Activated B cell treated with CpG ODN at 0.5 μM for 24 hours (primary cell): Measurements from ENCODE around the gene TMEM108. TPM values are rescaled to one million over a fixed set of nuclear protein-coding genes. Genes with fewer than 3 reads are reported as not detected.
A peak's percentile ranks its signal among the peaks of the same experiment; 100 is the strongest.

ENCODE experiments used
- ATAC-seq: fragments of 200-7000 bp; cut with Tn5 transposase; one replicate; pipeline ENCODE4 v1.10.0; 2021; ENCODE audit warnings: low read depth, mild to moderate bottlenecking, moderate library complexity
- CTCF ChIA-PET: fragments of 350-600 bp; sonication (Branson Sonifier 250); formaldehyde crosslinking; loops from one replicate; lab custom pipeline; 2021; ENCODE audit warnings: antibody characterized with exemption; lab: Charles Lee
- POLR2A ChIA-PET: fragments of 350-600 bp; sonication (Branson Sonifier 250); formaldehyde crosslinking; loops from one replicate; lab custom pipeline; 2021; ENCODE audit warnings: antibody characterized with exemption; lab: Charles Lee
- DNase-seq: peaks from one replicate; pipeline ENCODE4 v3.0.0; 2022
- H3K27ac Mint-ChIP-seq: one replicate; pipeline ENCODE4 v1.8.0; 2020; ENCODE audit warnings: mixed read lengths
- H3K27me3 Mint-ChIP-seq: one replicate; pipeline ENCODE4 v1.8.0; 2021; ENCODE audit warnings: mixed read lengths
- H3K36me3 Mint-ChIP-seq: one replicate; pipeline ENCODE4 v1.8.0; 2021; ENCODE audit warnings: low read depth, mixed read lengths
- H3K4me1 Mint-ChIP-seq: one replicate; pipeline ENCODE4 v1.8.0; 2021; ENCODE audit warnings: mixed read lengths
- H3K4me3 Mint-ChIP-seq: one replicate; pipeline ENCODE4 v1.8.0; 2020; ENCODE audit warnings: mild to moderate bottlenecking, mixed read lengths
- H3K9me3 Mint-ChIP-seq: one replicate; pipeline ENCODE4 v1.8.0; 2020; ENCODE audit warnings: mixed read lengths
- intact Hi-C: fragments of 100-400 bp; cut with micrococcal nuclease; formaldehyde crosslinking; loops from one replicate; pipeline ENCODE4 v1.15.1; 2024
- total RNA-seq: library from RNA; stranded (reverse); gene quantifications from 2 replicates; pipeline ENCODE4 v1.2.3, GENCODE V29; 2022
- TF ChIP-seq, protein P1 (sequence below): fragments of 200-600 bp; IDR thresholded peaks from one replicate; pipeline ENCODE4 v1.8.0; 2022; ENCODE audit warnings: antibody characterized with exemption, mild to moderate bottlenecking

The TMEM108 gene
- total RNA-seq, 1 donor from 2014 or later, result not detected

DNA sequence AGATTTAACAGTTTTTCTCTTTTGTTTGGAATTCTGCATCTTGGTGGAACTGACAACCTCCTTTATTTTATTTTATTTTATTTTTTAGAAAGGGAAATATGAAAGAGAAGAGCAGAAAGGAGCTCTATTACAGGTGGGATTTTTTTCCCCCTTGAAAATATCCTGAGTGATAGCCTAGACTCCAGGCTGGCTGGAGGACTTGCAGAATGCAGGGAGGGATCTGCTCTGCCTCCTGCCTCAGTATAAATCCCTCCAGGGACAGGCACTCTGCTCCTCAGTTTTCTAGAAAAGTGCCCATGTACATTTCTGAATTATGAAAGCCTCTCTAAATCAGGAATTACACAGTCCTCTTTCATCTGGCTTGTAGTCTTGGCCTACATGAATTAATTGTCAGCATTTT lies 173.7 kb downstream of the TMEM108 start:
- Mint-ChIP-seq H3K9me3 (peaks cover under 1% of the 10 kb centered on the region), H3K27ac (no peak overlapping the region), H3K27me3 (no peaks in the 10 kb centered on the region), H3K4me3 (peak overlapping the region; percentile 24), H3K36me3 (no peaks in the 10 kb centered on the region), H3K4me1 (peaks cover 29% of the 10 kb centered on the region)
- no peak for ATAC-seq
- intact Hi-C loops, result no loop called here
- TF ChIP-seq, protein P1, sequence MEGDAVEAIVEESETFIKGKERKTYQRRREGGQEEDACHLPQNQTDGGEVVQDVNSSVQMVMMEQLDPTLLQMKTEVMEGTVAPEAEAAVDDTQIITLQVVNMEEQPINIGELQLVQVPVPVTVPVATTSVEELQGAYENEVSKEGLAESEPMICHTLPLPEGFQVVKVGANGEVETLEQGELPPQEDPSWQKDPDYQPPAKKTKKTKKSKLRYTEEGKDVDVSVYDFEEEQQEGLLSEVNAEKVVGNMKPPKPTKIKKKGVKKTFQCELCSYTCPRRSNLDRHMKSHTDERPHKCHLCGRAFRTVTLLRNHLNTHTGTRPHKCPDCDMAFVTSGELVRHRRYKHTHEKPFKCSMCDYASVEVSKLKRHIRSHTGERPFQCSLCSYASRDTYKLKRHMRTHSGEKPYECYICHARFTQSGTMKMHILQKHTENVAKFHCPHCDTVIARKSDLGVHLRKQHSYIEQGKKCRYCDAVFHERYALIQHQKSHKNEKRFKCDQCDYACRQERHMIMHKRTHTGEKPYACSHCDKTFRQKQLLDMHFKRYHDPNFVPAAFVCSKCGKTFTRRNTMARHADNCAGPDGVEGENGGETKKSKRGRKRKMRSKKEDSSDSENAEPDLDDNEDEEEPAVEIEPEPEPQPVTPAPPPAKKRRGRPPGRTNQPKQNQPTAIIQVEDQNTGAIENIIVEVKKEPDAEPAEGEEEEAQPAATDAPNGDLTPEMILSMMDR, result no peak
- ChIA-PET CTCF (no interaction called here), POLR2A (no interaction called here)
- DNase-seq, result no peak

DNA sequence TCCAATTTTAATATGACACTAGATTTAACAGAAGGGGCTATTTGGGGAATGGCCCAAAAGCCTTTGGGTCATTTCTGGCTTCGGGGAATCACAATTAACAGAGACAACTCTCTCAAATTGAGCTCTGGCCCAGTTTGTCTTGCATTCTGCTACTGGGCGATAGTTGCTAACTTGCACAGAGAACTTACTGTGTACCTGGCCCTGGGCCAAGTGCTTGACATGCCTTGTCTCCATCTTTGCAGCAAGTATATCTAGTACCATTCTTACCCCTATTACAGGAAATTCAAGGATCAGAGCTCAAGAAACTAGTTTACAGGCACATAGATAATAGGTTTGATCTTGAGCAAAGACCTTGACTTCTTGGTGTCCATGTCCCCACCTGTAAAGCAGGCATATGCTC lies 175.7 kb downstream of the TMEM108 start:
- POLR2A ChIA-PET, result no interaction called here

DNA sequence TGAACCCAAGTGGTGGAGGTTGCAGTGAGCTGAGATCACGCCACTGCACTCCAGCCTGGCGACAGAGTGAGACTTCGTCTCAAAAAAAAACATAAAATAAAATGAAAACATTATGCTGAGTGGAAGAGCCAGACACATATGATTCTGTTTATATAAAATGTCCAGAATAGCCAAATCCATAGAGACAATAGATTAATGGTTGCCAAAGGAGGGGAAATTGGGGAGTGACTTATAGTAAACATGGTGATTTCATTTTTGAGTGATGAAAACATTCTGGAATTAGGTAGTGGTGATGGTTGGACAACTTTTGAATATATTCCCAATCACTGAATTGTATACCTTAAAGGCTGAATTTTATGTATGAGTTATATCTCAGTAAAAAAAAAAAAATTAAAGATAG lies 189.6 kb downstream of the TMEM108 start:
- no peak overlapping the region for H3K27ac Mint-ChIP-seq

More for the DNA sequence above, 175.7 kb downstream of the TMEM108 start:
- Mint-ChIP-seq H3K9me3 (peaks cover 11% of the 10 kb centered on the region), H3K27ac (no peak overlapping the region), H3K36me3 (no peaks in the 10 kb centered on the region), H3K27me3 (no peaks in the 10 kb centered on the region), H3K4me3 (no peak overlapping the region), H3K4me1 (peaks cover 29% of the 10 kb centered on the region)
- TF ChIP-seq, protein P1, result no peak
- CTCF ChIA-PET, result no interaction called here
- intact Hi-C loops, result no loop called here
- DNase-seq (no peak), ATAC-seq (no peak)

DNA sequence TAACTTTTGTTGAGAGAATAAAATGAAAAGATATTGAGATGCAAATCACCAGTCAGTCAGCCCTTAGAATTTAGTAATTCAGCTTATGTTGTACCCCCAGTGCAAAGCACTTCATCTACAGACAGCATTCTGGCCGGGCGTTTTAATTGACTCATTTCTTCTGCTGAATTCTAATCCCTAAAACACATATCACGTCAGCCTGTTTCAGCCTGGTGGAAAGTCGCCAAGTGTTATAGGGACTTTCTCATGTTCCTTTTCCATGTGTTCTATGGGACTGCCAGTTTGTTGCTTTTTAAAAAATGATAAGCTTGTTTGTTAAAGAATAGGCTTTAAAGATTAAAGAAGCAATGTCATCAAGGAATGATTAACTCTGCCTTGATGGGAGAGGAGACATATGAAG lies 192.0 kb downstream of the TMEM108 start:
- Mint-ChIP-seq H3K4me1 (no peaks in the 10 kb centered on the region), H3K27ac (no peak overlapping the region), H3K9me3 (peaks cover 6% of the 10 kb centered on the region), H3K27me3 (peaks cover 5% of the 10 kb centered on the region), H3K36me3 (no peaks in the 10 kb centered on the region), H3K4me3 (no peak overlapping the region)
- DNase-seq, result no peak
- TF ChIP-seq, protein P1, result no peak
- POLR2A ChIA-PET, result no interaction called here
- CTCF ChIA-PET, result interaction anchor here (0.6 kb wide), 1 partner anchor 21 kb away, joined by 3 read pairs; no protein-coding TSS in a partner anchor
- intact Hi-C loops, result no loop called here
- ATAC-seq, result no peak

More for the DNA sequence above, 189.6 kb downstream of the TMEM108 start:
- TF ChIP-seq, protein P1, result no peak
- POLR2A ChIA-PET, result no interaction called here
- Mint-ChIP-seq H3K4me3 (no peak overlapping the region), H3K9me3 (peaks cover 14% of the 10 kb centered on the region), H3K27me3 (peaks cover 5% of the 10 kb centered on the region), H3K4me1 (no peaks in the 10 kb centered on the region), H3K36me3 (no peaks in the 10 kb centered on the region)
- ATAC-seq (no peak), DNase-seq (no peak)
- intact Hi-C loops, result no loop called here
- CTCF ChIA-PET, result no interaction called here

DNA sequence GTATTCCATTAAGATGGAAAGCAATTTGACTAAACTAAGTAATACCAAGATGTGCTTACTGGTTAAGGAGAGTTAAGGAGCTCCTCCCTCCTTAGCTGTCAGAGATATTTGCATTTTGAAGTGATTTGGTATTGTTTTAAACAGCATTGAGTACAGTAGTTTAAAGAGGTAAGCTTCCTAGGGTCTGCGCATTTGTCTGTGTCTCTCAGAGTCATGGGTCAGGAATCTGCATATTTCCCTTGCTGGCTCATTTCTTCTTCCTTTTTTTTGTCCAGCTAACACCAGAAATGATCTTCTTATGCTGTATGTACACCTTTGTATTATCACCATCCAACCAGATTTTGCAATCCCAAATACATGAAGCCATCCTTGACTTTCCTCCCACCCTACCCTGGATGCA lies 198.7 kb downstream of the TMEM108 start:
- no peak overlapping the region for H3K4me3 Mint-ChIP-seq
- TF ChIP-seq, protein P1, result no peak
- H3K9me3 Mint-ChIP-seq, result no peaks in the 10 kb centered on the region
- no peak for ATAC-seq
- no peaks in the 10 kb centered on the region for H3K36me3 Mint-ChIP-seq
- no peaks in the 10 kb centered on the region for H3K4me1 Mint-ChIP-seq
- intact Hi-C loops, result no loop called here
- CTCF ChIA-PET, result interaction anchor here (0.7 kb wide), 1 partner anchor 27 kb away, joined by 3 read pairs; no protein-coding TSS in a partner anchor
- no peak for DNase-seq
- POLR2A ChIA-PET, result interaction anchor here (0.5 kb wide), 1 partner anchor 75 kb away, joined by 4 read pairs; no protein-coding TSS in a partner anchor
- H3K27ac Mint-ChIP-seq, result no peak overlapping the region
- H3K27me3 Mint-ChIP-seq, result peaks cover 7% of the 10 kb centered on the region
